COLO829 (cell line): ENCODE measurements around the gene COL12A1.

ENCODE experiments used
- DNase-seq: peaks from one replicate; pipeline ENCODE4 v3.0.0; 2012; ENCODE audit warnings: low spot score

The COL12A1 gene

GRCh38 chr6:75143191-75143590, 62.7 kb downstream of the COL12A1 start:
- DNase-seq = no peak

- no peak for DNase-seq
Observed at GRCh38 chr6:75142721-75143120, 63.1 kb downstream of the COL12A1 start.

GRCh38 chr6:75135876-75136275, 70.0 kb downstream of the COL12A1 start:
- DNase-seq = no peak

DNA sequence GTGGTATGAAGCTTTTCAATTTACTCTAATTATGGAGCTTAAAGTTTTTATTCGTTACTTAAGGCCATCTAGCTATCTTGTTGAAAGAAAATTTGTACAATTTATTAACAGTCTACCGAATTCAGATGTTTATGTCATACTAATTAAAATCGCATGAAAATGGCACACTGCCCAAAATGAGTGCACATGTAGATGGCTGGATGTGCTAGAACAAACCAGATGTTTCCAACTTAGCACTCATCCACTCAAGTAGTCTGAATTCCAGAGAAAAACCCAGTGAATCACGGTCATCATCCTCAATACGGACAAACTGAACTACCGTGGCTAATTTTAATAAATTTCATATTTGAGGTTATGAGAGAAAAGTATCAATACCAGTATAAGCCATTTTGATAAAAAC, 70.4 kb downstream of the COL12A1 start:
- no peak for DNase-seq

DNA sequence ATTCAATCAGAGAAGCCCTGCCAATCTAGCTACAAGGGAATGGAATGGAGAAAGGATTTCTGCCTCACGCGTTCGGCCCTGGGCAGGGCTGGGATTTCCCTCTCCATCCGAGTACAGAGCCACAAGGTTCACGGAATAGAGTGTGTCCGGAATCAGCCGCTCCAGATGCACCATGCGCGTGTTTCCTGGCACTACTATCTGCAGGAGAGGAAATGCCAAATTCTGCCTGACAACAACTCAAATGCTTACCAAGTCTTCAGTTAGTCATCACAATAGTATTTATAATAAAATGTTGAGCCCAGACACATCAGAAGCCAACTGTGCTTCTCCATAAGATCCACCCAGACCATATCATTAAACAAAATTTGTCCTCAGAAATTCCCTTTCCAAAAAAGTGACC, 75.1 kb downstream of the COL12A1 start:
- DNase-seq = no peak

- DNase-seq = no peak
Observed at GRCh38 chr6:75128878-75129570, 76.8 kb downstream of the COL12A1 start.

GRCh38 chr6:75126518-75126917, 79.3 kb downstream of the COL12A1 start:
- DNase-seq = no peak

GRCh38 chr6:75124983-75125382, 80.9 kb downstream of the COL12A1 start:
- no peak for DNase-seq

DNA sequence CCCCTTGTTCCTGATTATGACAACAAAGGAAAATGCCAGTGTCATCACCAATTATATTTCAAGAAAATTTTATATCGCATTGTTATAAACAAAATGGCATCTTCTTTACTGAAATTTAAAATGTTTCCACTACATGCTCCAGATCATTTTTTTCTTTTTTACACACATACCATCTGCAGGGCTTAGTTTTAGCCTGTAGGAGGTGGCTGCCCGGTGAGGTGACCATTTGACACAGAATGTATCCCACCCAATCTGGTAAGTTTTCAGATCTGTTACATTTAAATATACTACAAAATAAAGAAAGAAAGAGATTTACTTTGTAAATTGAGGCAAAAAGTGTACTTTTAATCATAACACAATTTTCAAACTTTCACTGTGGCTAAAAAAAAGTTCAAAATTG, 81.8 kb downstream of the COL12A1 start:
- DNase-seq = no peak

DNA sequence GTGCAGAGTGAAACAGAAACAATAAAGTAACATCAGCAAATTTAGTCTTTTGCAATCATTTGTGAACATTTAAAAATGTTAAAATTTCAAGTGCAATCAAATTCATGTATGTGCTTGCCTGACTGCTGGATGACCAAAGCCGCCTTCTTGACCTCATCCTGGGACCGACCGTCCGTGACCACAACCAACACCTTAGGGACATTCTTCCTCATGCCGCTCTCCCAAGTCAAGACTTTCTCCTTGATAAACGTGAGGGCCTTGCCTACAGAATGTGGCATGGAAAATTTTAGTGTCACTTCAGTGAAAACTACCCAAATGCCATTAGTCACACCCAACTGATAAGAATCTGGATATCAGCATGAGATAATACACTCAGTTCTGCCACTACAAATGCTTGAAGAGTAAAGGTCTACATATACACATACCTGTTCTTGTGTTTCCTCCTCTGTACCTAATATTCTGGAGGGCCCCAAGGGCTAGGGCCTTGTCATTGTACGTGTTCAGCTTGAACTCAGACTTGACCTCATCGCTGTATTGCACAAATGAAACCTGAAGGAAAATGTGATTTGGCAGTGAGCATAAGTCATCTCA, 86.8 kb downstream of the COL12A1 start:
- DNase-seq = no peak

DNA sequence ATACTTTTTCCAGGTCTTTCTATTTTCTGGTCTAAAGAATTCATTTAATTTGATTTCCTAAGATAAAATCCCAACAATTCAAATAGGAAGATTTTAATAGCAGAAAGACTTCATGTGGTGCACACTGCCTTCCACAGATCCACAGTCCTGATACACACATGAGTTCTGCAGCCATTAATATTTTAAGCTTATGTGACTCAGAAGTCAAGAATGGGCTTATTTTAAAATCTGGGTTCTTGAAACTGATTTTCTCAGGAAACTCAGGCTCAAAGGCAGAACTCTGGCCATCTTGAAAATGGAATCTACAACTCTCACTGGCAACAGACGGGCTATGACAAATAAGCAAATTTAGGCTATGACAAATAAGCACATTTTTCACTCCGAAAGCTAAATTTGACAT, 88.2 kb downstream of the COL12A1 start:
- DNase-seq = no peak

DNA sequence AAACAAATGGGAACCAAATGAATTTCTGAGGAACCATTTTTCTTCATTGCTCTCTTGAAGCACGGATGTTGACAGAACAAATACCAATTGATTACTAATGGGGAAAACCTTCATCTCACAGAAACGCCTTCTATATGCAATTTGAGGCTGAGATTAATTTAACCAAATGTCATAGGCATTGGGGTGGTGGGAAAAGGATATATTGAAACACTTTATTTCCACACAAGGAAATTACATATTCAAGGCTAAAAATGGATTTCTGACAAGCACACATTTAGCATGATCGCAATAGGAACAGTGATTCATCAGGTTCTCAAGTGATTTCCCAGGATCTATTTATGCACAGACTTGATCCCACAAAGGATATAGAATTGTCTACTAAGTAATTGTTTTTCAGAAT, 88.9 kb downstream of the COL12A1 start:
- no peak for DNase-seq

DNA sequence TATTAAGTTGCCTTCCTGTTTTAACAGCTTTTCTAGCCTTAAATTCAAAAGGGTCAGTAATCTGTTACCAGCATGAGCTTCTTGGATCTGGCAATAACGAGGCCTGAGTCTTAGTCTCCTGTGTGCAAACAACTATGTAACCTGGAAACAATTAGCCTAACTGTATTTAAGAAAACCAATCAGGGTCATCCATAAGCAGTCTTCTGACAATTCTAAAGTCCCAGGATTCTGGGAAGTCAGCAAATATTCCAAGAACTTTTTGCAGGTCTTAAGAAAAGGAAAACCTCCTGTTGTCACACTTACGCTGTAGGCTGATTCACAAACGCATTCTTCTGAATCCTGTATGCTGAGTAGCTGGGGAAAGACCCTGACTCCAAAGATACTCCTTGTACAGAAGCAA, 90.4 kb downstream of the COL12A1 start:
- DNase-seq = no peak

- no peak for DNase-seq
Observed at GRCh38 chr6:75114806-75115205, 91.0 kb downstream of the COL12A1 start.

DNA sequence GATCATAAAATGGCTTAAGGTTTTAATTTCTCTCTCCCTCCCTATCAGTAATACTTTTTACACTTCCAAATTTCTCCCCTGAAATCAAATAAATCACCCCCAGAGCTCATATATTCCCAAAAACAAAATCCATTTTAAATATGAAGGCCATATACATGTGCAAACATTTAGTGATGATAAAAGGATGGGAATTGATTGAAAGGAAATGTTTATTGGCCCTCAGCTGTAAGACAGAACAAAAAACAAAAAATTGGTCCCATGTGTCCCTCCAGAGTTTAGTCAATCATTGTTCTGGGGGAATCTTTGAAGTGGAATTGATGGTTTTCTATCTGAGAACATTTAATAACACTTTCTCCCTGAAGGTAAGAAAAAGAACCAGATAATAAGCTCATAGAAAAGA, 91.7 kb downstream of the COL12A1 start:
- no peak for DNase-seq

DNA sequence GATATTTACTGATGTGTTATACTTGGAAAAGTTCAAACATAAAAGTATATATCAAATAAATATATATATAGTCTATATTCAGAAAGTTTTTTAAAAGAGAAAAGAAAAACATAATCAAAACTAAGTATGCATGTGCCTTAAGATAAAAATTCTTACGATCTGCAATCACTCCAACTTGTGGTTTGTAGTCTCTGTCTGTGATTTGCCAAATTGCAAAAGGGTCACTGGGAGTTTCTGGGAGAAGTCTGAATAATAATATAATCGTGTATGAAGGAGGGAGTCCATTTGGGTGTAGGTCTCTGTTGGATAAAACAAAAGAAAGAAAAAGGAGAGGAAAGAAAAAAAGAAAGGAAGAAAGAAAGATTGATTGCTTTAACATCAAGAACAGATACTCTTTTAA, 92.4 kb downstream of the COL12A1 start:
- DNase-seq = no peak

- DNase-seq = no peak
Observed at GRCh38 chr6:75109765-75110164, 96.1 kb downstream of the COL12A1 start.

DNA sequence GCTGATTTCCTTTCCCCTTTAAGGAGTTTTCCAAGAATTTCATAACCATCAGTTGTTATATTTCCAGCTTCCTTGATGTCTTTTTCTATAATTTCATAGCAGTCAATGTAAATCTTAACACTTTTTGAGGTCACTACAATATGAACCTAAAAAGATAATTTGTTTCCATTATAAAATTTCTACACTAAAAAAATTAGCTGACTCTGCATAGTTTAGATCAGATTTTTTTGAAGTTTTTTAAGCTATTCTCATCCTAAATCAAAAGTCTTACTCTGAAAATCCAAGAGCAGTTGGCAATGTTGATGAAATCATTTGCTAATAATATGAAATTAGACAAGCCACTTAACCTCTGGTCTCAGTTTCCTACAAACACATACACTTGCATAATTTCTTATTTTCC, 96.8 kb downstream of the COL12A1 start:
- DNase-seq = no peak

- DNase-seq = no peak
Observed at GRCh38 chr6:75108333-75108974, 97.4 kb downstream of the COL12A1 start.

DNA sequence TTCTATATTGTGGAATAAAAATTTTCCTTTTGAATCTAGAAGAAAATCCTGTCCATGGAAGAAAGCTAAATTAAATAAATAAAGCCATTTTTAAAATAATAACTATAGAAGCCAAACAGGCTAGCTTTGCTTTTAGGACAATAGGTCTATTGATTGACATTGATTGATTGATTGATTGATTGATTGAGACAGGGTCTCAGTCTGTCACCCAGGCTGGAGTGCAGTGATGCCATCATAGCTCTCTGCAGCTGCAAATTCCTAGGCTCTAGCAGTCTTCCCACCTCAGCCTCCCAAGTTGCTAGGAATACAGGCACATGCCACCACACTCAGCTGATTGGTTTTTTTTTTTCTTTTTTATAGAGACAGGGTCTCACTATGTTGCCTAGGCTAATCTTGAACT, 97.9 kb downstream of the COL12A1 start:
- no peak for DNase-seq

DNA sequence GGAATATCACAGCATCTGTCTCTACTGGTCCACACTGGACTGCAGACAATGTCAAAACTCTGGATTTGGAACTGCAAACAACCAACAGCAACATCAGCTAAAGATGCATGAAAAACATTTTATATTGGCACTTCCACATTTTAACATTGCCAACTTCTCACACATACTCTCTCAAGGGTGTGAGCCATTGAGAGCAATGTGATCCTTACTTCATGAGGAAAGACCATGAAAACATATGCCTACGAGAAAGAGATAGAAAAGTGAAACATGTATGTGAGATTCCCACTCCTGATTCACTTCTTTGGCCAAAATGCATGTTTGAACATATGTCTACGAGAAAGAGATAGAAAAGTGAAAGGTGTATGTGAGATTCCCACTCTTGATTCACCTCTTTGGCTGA, 99.4 kb downstream of the COL12A1 start:
- no peak for DNase-seq

GRCh38 chr6:75103431-75103830, 102.4 kb downstream of the COL12A1 start:
- no peak for DNase-seq

- no peak for DNase-seq
Observed at GRCh38 chr6:75102301-75102700, 103.6 kb downstream of the COL12A1 start.

- DNase-seq = no peak
Observed at GRCh38 chr6:75101896-75102295, 104.0 kb downstream of the COL12A1 start.
